Measurements from ENCODE around the gene LRP1.
A peak's percentile ranks its signal among the peaks of the same experiment; 100 is the strongest.
"Not testable (repeated sequence)": the region's sequence is repeated elsewhere in the genome, so short reads cannot be mapped to it uniquely, and the experiment has no call there.

LRP1 gene

DNA sequence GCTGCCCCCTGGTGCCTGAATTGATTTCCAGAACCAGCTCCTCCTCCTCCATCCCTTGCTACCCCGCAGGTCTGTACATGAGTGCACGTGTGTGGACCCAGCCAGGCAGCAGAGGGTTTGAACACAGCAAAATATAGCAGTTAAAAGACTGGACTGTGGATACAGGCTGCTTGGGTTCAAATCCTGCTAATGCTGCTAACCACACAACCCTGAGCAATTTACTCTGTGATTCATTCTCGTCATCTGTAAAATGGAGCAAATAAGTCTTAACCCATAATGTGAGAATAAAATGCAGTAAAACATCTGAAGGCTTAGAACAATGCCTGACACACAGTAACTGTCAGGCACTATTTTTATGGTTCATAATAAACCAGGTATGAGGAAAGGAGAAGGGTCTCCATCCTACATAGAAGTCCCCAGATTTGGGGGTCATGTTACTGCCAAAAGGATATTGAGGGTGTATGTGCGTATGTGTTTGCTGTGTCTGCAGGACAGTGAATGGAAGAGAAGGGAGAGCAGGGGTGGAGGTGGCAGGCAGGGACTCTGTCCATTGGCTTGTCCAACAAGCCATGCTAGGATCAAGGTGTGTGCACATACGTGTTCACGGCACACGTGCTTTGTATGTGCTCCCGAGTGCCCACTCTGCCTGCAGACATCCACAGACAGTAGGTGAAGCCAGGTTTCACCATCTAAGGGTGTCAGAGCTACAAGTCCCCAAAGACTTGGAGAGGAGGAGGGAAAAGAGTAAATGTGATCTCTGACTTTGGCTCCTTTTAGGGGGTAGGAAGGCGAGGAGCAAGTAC, 15.6 kb upstream of the LRP1 start:
- DNase-seq, result no peak

DNA sequence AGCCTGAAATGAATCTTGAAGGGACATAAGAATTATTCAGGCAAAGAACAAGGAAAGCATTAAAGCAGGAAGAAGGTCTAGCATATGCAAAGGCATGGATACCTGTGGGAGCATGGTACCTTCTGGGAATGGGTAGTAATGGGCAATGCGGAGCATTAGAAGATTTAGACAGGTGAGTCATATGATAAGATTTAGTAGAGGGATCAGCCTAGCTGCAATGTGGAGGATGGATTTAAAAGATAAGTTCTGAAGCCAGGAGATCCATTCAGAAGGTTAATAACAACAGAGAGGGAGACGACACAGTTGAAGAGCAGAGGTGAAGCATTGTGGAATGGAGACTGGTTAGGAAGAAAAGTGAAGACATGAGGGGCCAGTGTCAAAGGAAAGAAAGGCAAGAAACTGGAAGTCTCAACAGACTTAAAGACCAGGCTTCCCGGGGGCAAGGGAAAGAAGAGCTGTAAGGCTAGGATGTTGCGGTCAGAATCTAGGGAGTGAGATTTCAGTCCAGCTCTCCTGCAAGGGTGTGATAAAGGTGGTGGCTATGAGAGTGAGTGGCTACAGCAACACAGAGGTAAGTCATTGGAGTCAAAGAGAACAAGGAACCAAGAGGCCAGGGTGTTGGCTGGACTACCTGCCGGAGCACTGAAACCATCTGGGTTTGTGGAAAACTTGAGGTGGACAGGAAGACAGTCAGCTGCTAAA, 11.6 kb upstream of the LRP1 start:
- no peak for DNase-seq

DNA sequence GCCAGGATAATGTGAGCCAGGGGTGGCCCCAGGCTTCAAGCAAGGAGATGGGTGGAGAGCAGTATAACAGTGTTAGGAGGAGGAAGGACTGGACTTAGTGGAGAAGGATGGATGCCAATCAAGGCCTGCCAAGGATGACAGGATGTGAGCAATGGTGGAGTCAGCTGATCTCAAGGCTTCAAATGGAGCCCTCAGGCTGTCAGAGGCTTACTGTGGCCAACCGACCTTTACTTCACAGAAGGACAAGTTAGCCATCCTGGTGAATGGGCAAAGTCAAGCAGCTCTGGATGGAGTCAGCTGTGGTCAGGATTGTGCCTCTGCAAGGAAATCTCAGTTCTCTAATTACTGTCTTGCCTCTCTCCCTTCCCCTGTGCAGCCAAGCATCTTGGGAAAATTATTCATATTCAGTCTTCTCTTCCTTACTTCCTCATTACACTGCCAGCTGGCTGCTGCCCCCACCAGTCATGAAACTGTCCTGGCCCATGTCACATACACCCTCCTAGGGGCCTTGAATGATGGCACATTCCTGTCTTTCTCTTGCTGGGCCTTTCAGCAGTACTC, 9.5 kb upstream of the LRP1 start:
- DNase-seq, result no peak

DNA sequence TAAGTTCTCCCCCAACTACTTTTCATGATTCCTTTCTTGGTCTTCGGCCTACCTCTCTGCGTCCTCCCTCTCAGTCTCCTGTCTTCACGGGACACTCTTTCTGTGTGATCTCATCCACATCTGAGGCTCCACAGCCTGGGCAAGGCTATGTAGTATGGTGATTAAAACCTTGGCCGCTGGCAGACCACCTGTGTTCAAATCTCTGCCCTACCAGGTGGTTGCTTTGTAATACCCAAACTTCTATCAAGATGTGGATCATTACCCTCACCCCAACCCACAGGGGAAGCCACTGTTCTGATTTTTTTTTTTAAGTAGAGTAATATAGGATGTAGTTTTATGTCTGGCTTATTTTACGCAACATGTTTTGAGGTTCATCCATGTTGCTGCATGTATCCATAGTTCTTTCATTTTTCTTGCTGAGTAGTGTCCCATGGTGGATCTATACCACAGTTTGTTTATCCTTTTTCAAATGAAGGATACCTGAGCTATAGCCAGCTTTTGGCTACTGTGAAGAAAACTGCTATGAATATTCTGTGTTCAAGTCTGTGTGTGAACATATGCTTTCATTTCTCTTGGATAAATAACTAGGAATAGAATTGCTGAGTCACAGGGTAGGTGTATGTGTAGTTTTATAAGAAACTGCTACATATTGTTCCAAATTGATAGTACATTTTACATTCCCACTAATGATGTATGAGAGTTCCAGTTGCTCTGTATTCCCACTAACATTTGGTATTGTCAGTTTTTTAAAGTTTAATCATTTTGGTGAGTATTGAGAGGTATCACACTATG, 8.8 kb upstream of the LRP1 start:
- no peak for DNase-seq

DNA sequence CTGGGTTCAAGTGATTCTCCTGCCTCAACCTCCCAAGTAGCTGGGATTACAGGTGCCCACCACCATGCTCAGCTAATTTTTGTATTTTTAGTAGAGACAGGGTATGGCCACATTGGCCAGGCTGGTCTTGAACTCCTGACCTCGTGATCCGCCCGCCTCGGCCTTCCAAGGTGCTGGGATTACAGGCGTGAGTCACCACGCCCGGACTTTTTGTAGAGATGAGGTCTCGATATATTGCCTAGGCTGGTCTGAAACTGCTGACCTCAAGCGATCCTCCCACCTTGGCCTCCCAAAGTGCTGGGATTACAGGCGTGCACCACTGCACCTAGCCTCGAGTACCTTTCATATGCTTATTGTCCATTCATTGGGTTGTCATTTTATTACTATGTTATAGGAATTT, 7.6 kb upstream of the LRP1 start:
- not testable (repeated sequence) for DNase-seq

DNA sequence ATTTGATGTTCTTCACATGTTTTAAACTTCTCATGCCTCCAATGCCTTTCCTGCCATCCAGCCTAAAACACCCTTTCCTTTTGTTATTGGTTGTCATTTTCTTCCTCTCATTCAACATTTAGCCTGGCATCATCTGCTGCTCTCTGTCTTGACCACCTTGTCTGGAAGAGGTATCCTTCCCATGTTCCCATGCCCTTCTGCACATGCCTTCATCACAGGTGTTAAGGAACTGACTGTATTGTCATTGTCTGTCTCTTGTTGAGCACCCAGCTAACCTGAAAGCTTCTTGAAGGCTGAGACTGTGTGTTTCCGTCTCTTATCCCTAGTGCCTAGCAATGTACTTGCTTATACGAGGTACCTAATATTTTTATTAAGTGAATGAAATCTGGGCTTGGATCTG, 4.5 kb upstream of the LRP1 start:
- no peak for DNase-seq

DNA sequence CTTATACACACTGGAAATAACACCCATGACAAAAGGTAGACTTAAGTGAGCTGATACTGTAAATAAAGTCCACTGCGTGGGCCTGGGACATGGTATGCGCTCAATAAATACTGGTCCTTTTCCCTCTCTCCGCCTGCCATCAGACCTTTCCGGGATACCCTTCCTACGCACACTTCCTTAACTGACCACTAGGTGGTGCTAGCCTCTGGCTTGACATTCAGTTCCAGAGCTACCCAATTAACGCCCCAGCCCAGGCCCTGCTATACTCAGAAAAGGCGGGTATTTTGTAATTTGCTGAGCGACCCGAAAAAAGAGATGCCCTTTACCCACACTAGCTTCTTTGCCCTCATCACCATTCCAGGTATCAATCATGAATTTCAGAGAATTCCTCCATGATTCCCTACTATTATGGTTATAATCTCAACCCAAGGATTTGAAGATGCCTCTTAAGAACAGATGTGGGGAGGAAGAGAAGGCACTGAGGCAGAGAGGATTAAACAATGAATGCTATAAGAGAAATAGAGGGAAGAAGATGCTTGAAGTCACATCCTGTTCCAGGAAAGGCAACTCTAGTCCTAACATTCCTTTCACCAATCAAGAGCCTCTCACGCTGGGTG, 3.9 kb upstream of the LRP1 start:
- DNase-seq, result peak; percentile 36

DNA sequence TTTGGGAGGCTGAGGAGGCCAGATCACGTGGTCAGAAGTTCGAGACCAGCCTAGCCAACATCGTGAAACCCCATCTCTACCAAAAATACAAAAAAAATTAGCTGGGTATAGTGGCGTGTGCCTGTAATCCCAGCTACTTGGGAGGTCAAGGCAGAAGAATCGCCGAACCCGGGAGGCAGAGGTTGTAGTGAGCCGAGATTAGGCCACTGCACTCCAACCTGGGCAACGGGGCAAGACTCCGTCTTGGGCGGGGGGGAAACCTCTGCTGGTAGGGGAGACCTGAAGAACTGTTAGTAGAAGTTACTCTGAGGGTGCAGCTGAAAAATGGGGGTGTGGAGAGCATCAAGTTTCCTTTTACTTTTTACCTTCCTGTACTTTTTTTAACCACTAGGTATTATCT, 2.2 kb upstream of the LRP1 start:
- no peak for DNase-seq

DNA sequence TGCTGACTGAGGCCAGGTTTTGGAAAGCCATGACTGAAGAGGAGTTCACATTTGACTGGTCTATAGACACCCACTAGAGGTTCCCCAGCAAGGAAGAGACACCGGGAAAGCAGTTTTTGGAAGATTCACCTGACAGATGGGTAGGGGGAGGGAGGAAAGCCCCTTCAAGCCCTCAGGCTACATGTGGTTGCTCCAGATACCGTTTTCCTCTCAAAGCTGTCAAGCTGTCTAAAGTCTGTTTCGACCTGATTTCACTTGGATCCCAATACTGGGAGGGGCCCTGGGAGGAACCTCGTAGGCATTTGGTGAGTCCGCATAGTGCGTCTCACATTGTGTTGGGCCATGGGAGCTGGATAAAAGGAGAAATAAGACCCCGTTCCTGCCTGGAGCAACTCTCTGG, 1.7 kb upstream of the LRP1 start:
- DNase-seq, result no peak

DNA sequence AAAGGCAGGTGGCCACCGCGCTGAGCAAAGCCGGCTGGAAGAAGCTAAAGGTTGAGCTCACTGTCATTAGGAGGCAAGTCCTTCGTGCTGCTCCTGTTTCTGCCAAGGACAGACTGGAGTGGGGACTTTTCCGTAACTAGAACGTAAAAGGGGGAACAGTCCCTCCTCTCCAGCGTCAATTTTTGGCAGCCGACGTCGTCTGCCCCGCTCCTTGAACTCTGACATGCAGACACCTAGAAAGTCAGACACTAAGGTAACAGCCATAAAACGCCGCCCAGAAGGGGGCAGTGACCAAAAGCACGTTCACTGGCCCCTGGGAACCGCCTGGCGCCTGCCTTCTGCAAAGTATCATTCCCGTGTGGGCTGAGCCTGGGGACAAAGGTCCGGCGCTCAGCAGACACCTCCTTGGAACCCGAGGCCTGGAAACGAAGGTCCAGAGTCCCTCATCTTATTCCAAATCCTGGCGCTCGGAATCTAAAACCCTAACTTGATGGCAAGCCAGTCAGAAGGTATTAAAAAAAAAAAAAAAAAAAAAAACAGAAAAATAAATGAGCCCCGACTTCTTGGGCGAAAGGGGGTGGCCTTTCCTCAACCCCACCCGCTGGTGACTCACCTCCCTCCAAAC, 1.1 kb upstream of the LRP1 start:
- no peak for DNase-seq

DNA sequence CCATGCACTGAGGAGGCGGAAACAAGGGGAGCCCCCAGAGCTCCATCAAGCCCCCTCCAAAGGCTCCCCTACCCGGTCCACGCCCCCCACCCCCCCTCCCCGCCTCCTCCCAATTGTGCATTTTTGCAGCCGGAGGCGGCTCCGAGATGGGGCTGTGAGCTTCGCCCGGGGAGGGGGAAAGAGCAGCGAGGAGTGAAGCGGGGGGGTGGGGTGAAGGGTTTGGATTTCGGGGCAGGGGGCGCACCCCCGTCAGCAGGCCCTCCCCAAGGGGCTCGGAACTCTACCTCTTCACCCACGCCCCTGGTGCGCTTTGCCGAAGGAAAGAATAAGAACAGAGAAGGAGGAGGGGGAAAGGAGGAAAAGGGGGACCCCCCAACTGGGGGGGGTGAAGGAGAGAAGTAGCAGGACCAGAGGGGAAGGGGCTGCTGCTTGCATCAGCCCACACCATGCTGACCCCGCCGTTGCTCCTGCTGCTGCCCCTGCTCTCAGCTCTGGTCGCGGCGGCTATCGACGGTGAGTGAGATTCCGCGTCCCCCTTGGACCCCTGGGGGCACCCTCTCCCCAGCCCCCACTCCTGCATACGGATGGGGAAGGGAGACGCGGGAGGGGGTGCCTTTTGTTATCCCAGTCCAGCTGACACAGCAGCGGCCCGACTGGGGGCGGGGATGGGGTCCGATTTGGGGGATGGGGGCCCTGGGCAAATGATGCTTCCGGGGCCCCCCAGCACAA, 400 bp downstream of the LRP1 start:
- no peak for DNase-seq

DNA sequence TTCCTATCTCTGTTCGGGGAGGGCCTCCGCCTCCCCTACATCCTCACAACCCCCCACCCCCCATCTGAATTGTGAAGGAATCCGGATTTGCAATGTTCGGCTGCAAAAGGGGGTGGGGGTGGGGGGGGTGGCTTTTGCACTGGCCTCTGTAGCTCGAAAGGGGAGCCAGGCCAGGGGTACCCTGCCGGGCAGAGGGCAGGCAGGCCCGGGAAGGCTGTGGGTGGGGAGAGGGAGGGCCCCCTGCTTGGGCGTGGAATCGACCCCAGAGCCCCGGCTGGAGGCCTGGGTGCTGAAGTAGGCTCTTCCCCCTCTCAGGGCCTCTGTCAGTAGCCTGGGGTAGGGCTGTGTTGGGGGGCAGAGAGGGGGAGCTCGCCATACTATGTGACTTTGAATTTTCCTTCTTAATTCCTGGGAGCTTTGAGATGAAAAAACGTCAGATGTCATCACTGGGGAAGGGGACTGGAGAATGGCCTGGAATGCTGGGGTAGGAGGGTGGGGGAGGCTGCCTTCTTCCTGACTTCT, 1.1 kb downstream of the LRP1 start:
- no peak for DNase-seq

DNA sequence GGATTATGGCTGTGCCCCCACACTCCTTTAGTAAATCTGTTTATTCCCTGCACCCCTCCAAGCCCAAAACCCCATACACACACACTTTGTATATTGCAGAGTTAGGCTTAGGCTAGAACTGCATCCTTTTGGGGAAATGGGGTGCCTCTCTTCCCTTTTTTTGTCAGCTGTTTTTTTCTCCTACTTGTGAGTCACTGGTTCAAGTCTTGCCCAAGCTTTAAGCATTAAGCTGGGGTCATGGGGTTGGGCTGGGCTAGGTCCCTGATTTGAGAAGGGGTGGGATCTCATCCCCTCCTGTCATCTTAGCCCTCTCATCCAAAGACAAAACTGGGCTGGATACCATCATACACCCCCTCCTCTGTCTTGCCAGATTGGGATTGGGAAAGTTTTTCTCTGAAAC, 1.6 kb downstream of the LRP1 start:
- no peak for DNase-seq

DNA sequence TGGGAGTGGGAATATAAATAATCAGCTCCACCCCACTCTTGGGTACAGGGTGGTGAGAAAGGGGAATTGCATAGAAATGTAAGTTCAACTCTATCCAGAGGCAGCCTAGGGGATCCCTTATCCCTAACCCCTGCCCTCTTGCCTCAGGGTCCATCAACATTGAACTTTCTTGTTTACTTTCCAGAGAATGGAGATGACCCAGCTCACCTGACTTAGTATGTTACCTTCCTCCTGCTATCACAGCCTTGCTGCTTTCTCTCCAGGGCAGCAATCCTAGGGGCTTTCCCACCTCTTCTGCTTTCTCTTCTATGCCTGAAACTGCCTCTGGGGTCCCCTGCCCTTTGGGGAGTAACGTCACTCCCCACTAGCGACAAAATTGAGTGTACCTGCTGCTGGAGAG, 2.7 kb downstream of the LRP1 start:
- no peak for DNase-seq

DNA sequence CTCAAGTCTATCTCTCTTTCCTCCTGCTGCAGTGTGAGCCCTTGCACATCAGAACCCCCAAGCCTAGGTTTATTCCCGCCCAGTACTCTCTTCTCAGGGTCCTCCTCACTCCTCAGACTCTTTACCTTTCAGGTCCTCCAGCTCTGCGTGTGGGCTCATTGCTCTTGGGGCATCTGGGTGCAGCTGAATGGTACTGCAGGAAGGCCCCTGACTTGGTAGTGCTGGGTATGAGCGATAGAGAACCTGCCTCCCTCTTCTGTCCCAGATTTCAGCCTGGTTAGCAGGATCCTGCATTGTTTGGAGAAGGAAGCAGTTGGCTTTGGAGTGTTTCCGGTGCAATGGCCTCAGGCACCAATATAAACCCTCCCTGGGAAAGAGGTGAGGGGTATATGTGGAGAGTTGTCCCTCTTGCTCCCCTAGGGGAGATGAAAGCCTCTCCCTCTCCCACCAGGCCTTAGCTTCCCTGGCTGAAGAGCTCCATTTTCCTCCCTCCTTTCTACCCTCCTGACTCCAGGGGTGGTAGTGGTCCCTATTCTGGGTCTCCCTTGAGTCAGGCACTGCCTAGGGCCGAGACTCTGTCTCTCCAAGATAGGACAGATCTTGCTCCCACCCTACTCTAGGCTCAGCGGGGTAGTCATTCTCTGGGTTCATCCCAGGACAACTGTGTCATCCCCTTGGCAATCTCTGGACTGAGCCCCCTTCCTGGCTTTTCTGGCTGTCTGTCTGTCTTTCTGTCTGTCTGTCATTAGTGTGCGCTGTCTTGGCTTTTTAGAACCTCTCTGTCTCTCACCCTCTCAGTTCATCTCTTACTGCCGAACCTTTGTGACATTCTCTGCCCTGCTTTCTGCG, 3.8 kb downstream of the LRP1 start:
- DNase-seq, result no peak

DNA sequence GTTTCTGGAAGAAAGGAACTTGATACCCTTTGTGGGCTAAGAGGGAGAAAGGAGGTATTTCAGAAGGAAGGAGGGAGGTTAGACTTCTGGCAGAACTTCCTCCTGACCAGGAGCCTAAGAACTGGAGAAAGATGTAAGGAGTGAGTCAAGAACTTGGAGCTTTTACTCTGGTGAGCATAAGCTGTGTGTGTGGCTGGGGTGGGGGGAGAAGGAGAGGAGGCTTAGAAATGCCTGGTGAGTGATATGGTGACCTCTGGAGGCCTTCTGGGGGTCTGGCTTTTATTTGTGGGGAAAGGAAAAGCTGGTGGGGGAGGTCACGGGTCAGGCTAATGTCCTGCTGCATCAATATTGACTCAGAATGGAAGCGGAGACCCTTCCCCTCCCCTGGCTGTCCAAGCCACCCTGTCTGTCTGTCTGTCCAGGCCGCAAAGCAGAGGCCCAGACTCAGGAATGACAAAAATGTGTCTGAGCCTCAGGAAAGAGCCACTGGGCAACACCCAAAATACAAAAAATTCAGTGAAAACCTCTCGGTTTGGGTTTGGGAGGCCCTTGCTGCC, 4.8 kb downstream of the LRP1 start:
- DNase-seq, result no peak

DNA sequence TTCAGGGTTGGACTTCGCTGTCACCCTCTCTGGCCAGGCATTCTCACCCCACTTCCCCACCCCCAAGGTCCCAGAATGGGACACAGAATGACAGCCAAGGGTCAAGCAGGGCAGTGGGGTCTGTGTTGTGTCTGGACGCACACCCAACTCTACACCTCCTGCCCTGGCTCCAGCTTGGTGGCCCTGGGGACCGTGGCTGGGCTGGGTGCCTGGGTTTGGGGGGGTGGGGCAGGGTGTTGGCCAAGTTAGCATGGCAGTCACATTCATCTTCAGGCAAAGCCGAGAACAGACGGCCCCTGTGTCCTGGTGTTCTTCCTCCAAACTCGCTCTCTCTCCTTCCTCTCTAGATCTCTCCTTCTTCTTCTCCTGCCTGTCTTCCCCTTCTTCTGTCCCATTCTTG, 5.6 kb downstream of the LRP1 start:
- no peak for DNase-seq

DNA sequence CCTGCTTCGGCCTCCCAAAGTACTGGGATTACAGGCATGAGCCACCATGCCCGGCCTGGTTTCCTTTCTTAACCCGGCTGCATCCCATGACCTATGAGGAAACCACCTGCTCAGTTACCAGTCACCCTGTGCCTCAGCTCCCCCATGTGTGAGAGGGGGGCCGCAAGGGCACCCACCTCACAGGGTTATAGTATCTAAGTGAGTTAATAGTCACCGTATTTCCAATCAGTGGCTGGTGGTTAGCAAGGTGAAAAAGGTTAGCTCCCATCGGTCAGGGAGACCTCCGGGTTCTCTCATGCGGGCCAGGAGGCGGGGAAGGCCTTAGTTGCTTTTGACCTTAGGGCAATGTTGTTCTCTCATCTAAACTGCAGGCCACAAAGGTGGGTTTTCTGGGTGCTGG, 6.7 kb downstream of the LRP1 start:
- no peak for DNase-seq

DNA sequence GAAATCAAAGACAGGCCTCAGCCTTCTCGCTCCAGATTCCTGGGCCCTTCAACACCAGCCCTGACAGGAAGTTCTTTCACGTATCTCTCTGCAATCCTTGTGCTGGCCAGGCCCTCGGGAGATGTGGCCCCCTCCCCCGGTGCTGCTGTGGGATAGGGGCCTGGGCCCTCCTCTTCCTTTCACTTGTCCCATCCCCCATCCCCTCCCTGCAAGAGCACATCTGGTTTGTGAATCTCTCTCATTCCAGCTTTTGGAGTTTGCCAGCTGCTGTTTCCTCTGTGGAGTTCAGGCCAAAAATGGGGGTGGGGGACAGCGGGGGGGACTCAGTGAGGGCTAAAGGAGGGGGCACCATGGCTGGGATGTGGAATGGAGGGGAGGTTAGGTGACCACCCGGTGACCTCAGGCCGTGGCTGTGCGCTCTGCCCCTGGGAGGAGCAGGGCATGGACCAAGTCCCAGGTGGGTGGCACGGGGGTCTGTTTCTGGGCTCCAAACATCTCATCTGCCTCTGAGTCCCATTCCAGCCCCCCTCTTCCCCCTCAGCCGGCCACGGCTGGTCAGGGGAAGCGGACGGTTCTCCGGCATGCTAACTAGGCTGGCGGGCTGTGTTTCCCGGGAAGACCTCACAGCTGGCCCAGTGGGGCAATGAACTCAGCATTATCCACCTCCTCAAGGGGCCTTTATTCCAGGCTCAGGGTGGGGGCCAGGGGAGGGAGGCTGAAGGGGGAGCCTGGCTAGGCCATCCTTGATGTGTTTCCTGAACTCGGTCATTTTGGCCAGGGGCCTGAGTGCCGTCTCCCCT, 7.4 kb downstream of the LRP1 start:
- DNase-seq, result no peak

All from NCI-H1417 treated with DMSO at 0.1 percent for 48 hours (cell line).